Mesothelial cell of epicardium (in vitro differentiated cells): ENCODE measurements around the gene SPCS3. TPM values are rescaled to one million over a fixed set of nuclear protein-coding genes. Genes with fewer than 3 reads are reported as not detected.
"Not testable (repeated sequence)": the region's sequence is repeated elsewhere in the genome, so short reads cannot be mapped to it uniquely, and the experiment has no call there.

Experiments used
- DNase-seq, 2 experiments: peaks; one replicate each; pipeline ENCODE4 v3.0.0; 2021; ENCODE audit warnings: low spot score in 2 of 2; ENCODE audit not compliant: unreplicated experiment in 2 of 2
- H3K27ac Mint-ChIP-seq: 2 replicates; pipeline ENCODE4 v1.8.0; 2021; ENCODE audit warnings: mixed read lengths
- H3K27me3 Mint-ChIP-seq: 2 replicates; pipeline ENCODE4 v1.8.0; 2021; ENCODE audit warnings: low read depth, mixed read lengths
- H3K36me3 Mint-ChIP-seq: 2 replicates; pipeline ENCODE4 v1.8.0; 2021; ENCODE audit warnings: mixed read lengths
- H3K4me1 Mint-ChIP-seq: 2 replicates; pipeline ENCODE4 v1.8.0; 2021; ENCODE audit warnings: mixed read lengths
- H3K4me3 Mint-ChIP-seq: 2 replicates; pipeline ENCODE4 v1.8.0; 2021; ENCODE audit warnings: mild to moderate bottlenecking, moderate library complexity, mixed read lengths
- H3K9me3 Mint-ChIP-seq: 2 replicates; pipeline ENCODE4 v1.8.0; 2021; ENCODE audit warnings: mixed read lengths
- total RNA-seq: library from RNA; stranded (reverse); gene quantifications from 3 replicates; pipeline ENCODE4 v1.2.1, GENCODE V29; 2021
- TF ChIP-seq, protein P1 (sequence below): fragments of 200-600 bp; sonication (generic); IDR thresholded peaks from one replicate; pipeline ENCODE4 v1.5.0; 2021; ENCODE audit warnings: antibody characterized with exemption; ENCODE audit not compliant: unreplicated experiment

Gene SPCS3
- total RNA-seq, 1 donor from 2014 or later, result 107 TPM

DNA sequence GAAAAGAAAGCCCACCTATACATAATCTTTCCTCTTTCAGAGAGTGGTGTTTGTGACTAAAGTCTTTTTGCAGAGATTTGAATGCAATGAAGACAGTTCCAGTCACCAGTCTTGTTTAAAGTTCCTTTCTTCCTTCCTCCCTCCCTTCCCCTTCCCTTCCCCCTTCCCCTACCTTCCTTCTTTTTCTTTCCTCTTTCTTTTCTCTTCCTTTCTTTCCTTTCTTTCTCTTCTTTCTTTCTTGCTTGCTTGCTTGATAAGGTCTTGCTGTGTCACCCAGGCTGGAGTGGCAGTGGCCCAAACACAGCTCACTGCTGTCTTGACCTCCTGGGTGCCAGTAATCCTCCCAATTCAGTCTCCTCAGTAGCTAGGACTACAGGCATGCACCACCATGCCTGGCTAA is 31.7 kb upstream of the SPCS3 start:
- no peaks in the 10 kb centered on the region for H3K27me3 Mint-ChIP-seq
- no peaks in the 10 kb centered on the region for H3K9me3 Mint-ChIP-seq
- H3K27ac Mint-ChIP-seq, result no peak overlapping the region
- no peak overlapping the region for H3K4me3 Mint-ChIP-seq
- no peaks in the 10 kb centered on the region for H3K36me3 Mint-ChIP-seq
- H3K4me1 Mint-ChIP-seq, result no peaks in the 10 kb centered on the region
- no peak for DNase-seq
- TF ChIP-seq, protein P1, sequence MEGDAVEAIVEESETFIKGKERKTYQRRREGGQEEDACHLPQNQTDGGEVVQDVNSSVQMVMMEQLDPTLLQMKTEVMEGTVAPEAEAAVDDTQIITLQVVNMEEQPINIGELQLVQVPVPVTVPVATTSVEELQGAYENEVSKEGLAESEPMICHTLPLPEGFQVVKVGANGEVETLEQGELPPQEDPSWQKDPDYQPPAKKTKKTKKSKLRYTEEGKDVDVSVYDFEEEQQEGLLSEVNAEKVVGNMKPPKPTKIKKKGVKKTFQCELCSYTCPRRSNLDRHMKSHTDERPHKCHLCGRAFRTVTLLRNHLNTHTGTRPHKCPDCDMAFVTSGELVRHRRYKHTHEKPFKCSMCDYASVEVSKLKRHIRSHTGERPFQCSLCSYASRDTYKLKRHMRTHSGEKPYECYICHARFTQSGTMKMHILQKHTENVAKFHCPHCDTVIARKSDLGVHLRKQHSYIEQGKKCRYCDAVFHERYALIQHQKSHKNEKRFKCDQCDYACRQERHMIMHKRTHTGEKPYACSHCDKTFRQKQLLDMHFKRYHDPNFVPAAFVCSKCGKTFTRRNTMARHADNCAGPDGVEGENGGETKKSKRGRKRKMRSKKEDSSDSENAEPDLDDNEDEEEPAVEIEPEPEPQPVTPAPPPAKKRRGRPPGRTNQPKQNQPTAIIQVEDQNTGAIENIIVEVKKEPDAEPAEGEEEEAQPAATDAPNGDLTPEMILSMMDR, result no peak

- TF ChIP-seq, protein P1, result no peak
- no peak for DNase-seq
- H3K9me3 Mint-ChIP-seq, result no peaks in the 10 kb centered on the region
- H3K4me1 Mint-ChIP-seq, result no peaks in the 10 kb centered on the region
- H3K27me3 Mint-ChIP-seq, result no peaks in the 10 kb centered on the region
- H3K36me3 Mint-ChIP-seq, result no peaks in the 10 kb centered on the region
- no peak overlapping the region for H3K27ac Mint-ChIP-seq
- no peak overlapping the region for H3K4me3 Mint-ChIP-seq
These were observed 30.2 kb upstream of the SPCS3 start for GRCh38 chr4:176289561-176289960.

DNA sequence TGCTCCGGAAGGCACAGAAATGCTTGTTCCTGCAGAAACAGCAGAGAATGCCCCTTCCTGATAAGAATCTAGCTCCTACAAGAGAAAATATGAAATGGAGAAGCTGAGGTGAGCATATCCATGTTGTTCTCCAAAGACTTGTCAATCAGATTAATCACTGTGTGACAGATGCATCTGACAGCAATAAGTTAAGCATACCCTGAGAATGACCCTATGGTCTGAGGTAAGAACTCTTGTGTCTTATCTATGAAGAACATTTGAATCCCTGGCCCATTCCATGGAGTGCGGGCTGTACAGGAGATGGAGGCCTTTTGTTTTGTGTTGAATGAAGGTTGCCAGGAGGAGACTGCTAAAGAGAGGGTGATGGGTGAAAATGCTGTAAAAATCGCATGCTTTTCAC is 29.2 kb upstream of the SPCS3 start:
- Mint-ChIP-seq H3K4me3 (no peak overlapping the region), H3K9me3 (no peaks in the 10 kb centered on the region), H3K27ac (no peak overlapping the region), H3K36me3 (no peaks in the 10 kb centered on the region), H3K4me1 (no peaks in the 10 kb centered on the region), H3K27me3 (no peaks in the 10 kb centered on the region)
- TF ChIP-seq, protein P1, result no peak
- DNase-seq, result no peak

GRCh38 chr4:176291748-176292147 is 28.0 kb upstream of the SPCS3 start:
- no peak for DNase-seq
- Mint-ChIP-seq H3K27me3 (no peaks in the 10 kb centered on the region), H3K4me3 (no peak overlapping the region), H3K36me3 (no peaks in the 10 kb centered on the region), H3K4me1 (no peaks in the 10 kb centered on the region), H3K9me3 (no peaks in the 10 kb centered on the region), H3K27ac (no peak overlapping the region)
- TF ChIP-seq, protein P1, result no peak

- TF ChIP-seq, protein P1, result no peak
- Mint-ChIP-seq H3K4me3 (no peak overlapping the region), H3K27me3 (no peaks in the 10 kb centered on the region), H3K27ac (no peak overlapping the region), H3K9me3 (no peaks in the 10 kb centered on the region), H3K4me1 (no peaks in the 10 kb centered on the region), H3K36me3 (no peaks in the 10 kb centered on the region)
- DNase-seq, result no peak
These were observed 26.8 kb upstream of the SPCS3 start for GRCh38 chr4:176292920-176293319.

GRCh38 chr4:176293660-176294059 is 26.1 kb upstream of the SPCS3 start:
- Mint-ChIP-seq H3K4me3 (no peak overlapping the region), H3K9me3 (no peaks in the 10 kb centered on the region), H3K4me1 (no peaks in the 10 kb centered on the region), H3K27me3 (no peaks in the 10 kb centered on the region), H3K27ac (no peak overlapping the region), H3K36me3 (no peaks in the 10 kb centered on the region)
- TF ChIP-seq, protein P1, result no peak
- DNase-seq, result no peak

DNA sequence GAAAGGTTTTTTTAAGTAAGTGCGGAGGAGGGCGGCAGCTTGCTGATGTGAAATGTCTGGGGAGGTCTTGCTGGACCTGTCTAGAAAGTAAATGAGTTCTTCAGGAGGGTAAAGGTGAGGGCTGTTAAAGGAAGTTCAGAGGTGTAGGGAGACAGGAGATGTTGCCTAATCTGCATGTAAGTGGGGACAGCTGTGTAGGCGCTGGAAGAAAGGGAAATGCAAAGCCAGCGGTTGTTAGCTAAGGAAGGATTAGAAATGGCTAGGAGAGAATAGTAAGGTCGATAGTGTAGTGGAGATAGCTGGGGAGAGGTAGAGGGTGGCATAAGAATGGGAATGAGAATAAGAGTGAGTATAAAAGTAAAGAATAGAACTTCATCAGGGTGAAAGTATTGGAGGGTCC is 23.9 kb upstream of the SPCS3 start:
- H3K4me1 Mint-ChIP-seq, H3K27me3 Mint-ChIP-seq, DNase-seq, H3K27ac Mint-ChIP-seq, H3K9me3 Mint-ChIP-seq, H3K36me3 Mint-ChIP-seq, H3K4me3 Mint-ChIP-seq: not testable (repeated sequence)
